Chondrocyte (in vitro differentiated cells): ENCODE results near the gene NPTXR. TPM values are rescaled to one million over a fixed set of nuclear protein-coding genes. Genes with fewer than 3 reads are reported as not detected.

Experiments used
- DNase-seq: peaks from one replicate; pipeline ENCODE4 v3.0.0; 2021; ENCODE audit warnings: mixed read lengths, low spot score
- H3K27ac Mint-ChIP-seq: one replicate; pipeline ENCODE4 v1.8.0; 2021; ENCODE audit warnings: mild to moderate bottlenecking, moderate library complexity, mixed read lengths; ENCODE audit not compliant: unreplicated experiment
- H3K27me3 Mint-ChIP-seq: 2 replicates; pipeline ENCODE4 v1.8.0; 2021; ENCODE audit warnings: low read depth, mixed read lengths
- H3K36me3 Mint-ChIP-seq: 2 replicates; pipeline ENCODE4 v1.8.0; 2021; ENCODE audit warnings: low read depth, mixed read lengths
- H3K4me1 Mint-ChIP-seq: 2 replicates; pipeline ENCODE4 v1.8.0; 2021; ENCODE audit warnings: low read depth, mild to moderate bottlenecking, mixed read lengths
- H3K4me3 Mint-ChIP-seq: one replicate; pipeline ENCODE4 v1.8.0; 2021; ENCODE audit warnings: mild to moderate bottlenecking, moderate library complexity, mixed read lengths; ENCODE audit not compliant: unreplicated experiment
- H3K9me3 Mint-ChIP-seq: 2 replicates; pipeline ENCODE4 v1.8.0; 2021; ENCODE audit warnings: low read depth, mixed read lengths
- CTCF ChIP-seq: fragments of 200-600 bp; sonication (generic); IDR thresholded peaks from 2 replicates; pipeline ENCODE4 v1.5.0; 2021; ENCODE audit warnings: antibody characterized with exemption, mild to moderate bottlenecking, moderate library complexity
- total RNA-seq: library from RNA; stranded (reverse); gene quantifications from 3 replicates; pipeline ENCODE4 v1.2.1, GENCODE V29; 2021

Gene NPTXR
- total RNA-seq, 1 donor from 2014 or later = 35.0 TPM

GRCh38 chr22:38850399-38850798 lies 6.6 kb upstream of the NPTXR start:
- Mint-ChIP-seq H3K36me3 (no peaks in the 10 kb centered on the region), H3K27ac (no peak overlapping the region), H3K4me1 (peaks cover 23% of the 10 kb centered on the region), H3K27me3 (peaks cover 10% of the 10 kb centered on the region), H3K9me3 (no peaks in the 10 kb centered on the region), H3K4me3 (no peak overlapping the region)
- no peak for DNase-seq
- no peak for TF ChIP-seq CTCF

- Mint-ChIP-seq H3K36me3 (no peaks in the 10 kb centered on the region), H3K27me3 (peaks cover 10% of the 10 kb centered on the region), H3K4me3 (no peak overlapping the region), H3K4me1 (peaks cover 28% of the 10 kb centered on the region), H3K9me3 (no peaks in the 10 kb centered on the region), H3K27ac (no peak overlapping the region)
- TF ChIP-seq CTCF = no peak
- no peak for DNase-seq
Measured at GRCh38 chr22:38849811-38850210, 6.0 kb upstream of the NPTXR start.

GRCh38 chr22:38846412-38846811 lies 2.6 kb upstream of the NPTXR start:
- no peak for TF ChIP-seq CTCF
- no peak for DNase-seq
- no peak overlapping the region for H3K4me3 Mint-ChIP-seq
- no peaks in the 10 kb centered on the region for H3K9me3 Mint-ChIP-seq
- peaks cover 2% of the 10 kb centered on the region for H3K36me3 Mint-ChIP-seq
- H3K4me1 Mint-ChIP-seq = peaks cover 46% of the 10 kb centered on the region
- peaks cover 10% of the 10 kb centered on the region for H3K27me3 Mint-ChIP-seq
- H3K27ac Mint-ChIP-seq = peak overlapping the region; percentile 80

- no peak for TF ChIP-seq CTCF
- Mint-ChIP-seq H3K9me3 (no peaks in the 10 kb centered on the region), H3K27ac (peak overlapping the region; percentile 80), H3K27me3 (peaks cover 9% of the 10 kb centered on the region), H3K4me1 (peaks cover 42% of the 10 kb centered on the region), H3K36me3 (peaks cover 7% of the 10 kb centered on the region), H3K4me3 (no peak overlapping the region)
- DNase-seq = no peak
Measured at GRCh38 chr22:38845004-38845740, 1.3 kb upstream of the NPTXR start.

GRCh38 chr22:38844315-38845003 lies 631 bp upstream of the NPTXR start:
- peaks cover 42% of the 10 kb centered on the region for H3K4me1 Mint-ChIP-seq
- DNase-seq = no peak
- TF ChIP-seq CTCF = no peak
- no peaks in the 10 kb centered on the region for H3K9me3 Mint-ChIP-seq
- peaks cover 12% of the 10 kb centered on the region for H3K27me3 Mint-ChIP-seq
- peak overlapping the region; percentile 27 for H3K27ac Mint-ChIP-seq
- H3K4me3 Mint-ChIP-seq = peak overlapping the region; percentile 58
- H3K36me3 Mint-ChIP-seq = peaks cover 12% of the 10 kb centered on the region
